Mammary epithelial cell (primary cell): ENCODE measurements around the gene ZNF490.

ENCODE experiments used
- CTCF ChIP-seq, 2 donors: IDR thresholded peaks in 1 of 2; conservative IDR thresholded peaks in 1 of 2; 2 replicates each; pipeline ENCODE4 v1.5.1; 2011 to 2012; ENCODE audit warnings: inconsistent platforms in 2 of 2, low read length in 2 of 2, mild to moderate bottlenecking in 2 of 2, control low read depth in 1 of 2, low read depth in 1 of 2; ENCODE audit not compliant: insufficient read depth in 1 of 2; ENCODE audit errors: extremely low read depth in 1 of 2
- EZH2 ChIP-seq: IDR thresholded peaks from 2 replicates; pipeline ENCODE4 v1.6.1; 2012; ENCODE audit warnings: low read length, inconsistent platforms, borderline replicate concordance

GRCh38 chr19:12617646-12618045 is 7.0 kb upstream of the ZNF490 start:
- TF ChIP-seq CTCF (conservative IDR thresholded peaks at IDR 0.05 in 1 of 2, IDR thresholded peaks at IDR 0.05 in 1 of 2; ENCODE audit: extremely low read depth in 1 of 2, insufficient read depth in 1 of 2, low read depth in 1 of 2, low read length in 2 of 2) (no peak), EZH2 (no peak)
